Neural cell (in vitro differentiated cells): ENCODE data around the gene FHDC1.

ENCODE experiments used
- EP300 ChIP-seq: fragments of 450-650 bp; conservative IDR thresholded peaks from 2 replicates; pipeline ENCODE4 v1.6.1; 2014; ENCODE audit warnings: antibody characterized with exemption, mild to moderate bottlenecking, moderate library complexity; ENCODE audit not compliant: poor library complexity, severe bottlenecking
- EZH2 ChIP-seq: fragments of 200-600, 300-800 bp; shearing (Covaris generic), sonication (generic); IDR thresholded peaks from 2 replicates; pipeline ENCODE4 v1.6.1; 2014; ENCODE audit warnings: antibody characterized with exemption, low read length, borderline replicate concordance, mild to moderate bottlenecking; ENCODE audit not compliant: insufficient read depth, poor library complexity, severe bottlenecking
- MXI1 ChIP-seq: fragments of 450-650 bp; conservative IDR thresholded peaks from 2 replicates; pipeline ENCODE4 v1.6.1; 2014; ENCODE audit warnings: antibody characterized with exemption, mild to moderate bottlenecking; ENCODE audit not compliant: poor library complexity, severe bottlenecking
- POLR2AphosphoS5 ChIP-seq: IDR thresholded peaks from 2 replicates; pipeline ENCODE4 v1.6.1; 2012
- RAD21 ChIP-seq: fragments of 450-650 bp; conservative IDR thresholded peaks from 2 replicates; pipeline ENCODE4 v1.6.1; 2014; ENCODE audit warnings: antibody characterized with exemption, mild to moderate bottlenecking, moderate library complexity
- TAF1 ChIP-seq: IDR thresholded peaks from 2 replicates; pipeline ENCODE4 v1.6.1; 2012; ENCODE audit warnings: low read depth
- TF ChIP-seq, protein P1 (sequence below): fragments of 450-650 bp; IDR thresholded peaks from 2 replicates; pipeline ENCODE4 v1.5.1; 2014; ENCODE audit warnings: antibody characterized with exemption, mild to moderate bottlenecking, moderate library complexity; ENCODE audit not compliant: poor library complexity, severe bottlenecking
- TF ChIP-seq, protein P2 (sequence below): IDR thresholded peaks from 2 replicates; pipeline ENCODE4 v1.6.1; 2012; ENCODE audit warnings: borderline replicate concordance

DNA sequence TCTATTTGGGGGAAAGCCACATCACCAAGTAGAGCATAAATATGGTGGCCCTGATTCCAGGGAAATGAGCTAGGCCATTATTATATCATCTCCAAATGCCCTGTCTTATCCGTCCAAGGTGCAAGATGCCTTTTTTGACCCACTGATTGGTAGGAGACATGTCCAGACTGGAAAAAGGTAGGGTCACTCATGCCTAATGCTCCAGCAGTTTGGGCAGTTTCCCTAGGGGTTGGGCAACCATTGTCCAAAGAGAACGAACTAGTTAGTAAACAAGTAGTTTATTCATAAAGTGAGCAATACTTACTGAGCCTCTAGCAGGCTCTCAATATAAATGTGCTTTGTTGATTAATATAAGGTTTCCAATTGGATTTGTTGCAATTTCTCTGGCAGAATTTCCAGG is 6.2 kb downstream of the FHDC1 start:
- TF ChIP-seq, protein P1, sequence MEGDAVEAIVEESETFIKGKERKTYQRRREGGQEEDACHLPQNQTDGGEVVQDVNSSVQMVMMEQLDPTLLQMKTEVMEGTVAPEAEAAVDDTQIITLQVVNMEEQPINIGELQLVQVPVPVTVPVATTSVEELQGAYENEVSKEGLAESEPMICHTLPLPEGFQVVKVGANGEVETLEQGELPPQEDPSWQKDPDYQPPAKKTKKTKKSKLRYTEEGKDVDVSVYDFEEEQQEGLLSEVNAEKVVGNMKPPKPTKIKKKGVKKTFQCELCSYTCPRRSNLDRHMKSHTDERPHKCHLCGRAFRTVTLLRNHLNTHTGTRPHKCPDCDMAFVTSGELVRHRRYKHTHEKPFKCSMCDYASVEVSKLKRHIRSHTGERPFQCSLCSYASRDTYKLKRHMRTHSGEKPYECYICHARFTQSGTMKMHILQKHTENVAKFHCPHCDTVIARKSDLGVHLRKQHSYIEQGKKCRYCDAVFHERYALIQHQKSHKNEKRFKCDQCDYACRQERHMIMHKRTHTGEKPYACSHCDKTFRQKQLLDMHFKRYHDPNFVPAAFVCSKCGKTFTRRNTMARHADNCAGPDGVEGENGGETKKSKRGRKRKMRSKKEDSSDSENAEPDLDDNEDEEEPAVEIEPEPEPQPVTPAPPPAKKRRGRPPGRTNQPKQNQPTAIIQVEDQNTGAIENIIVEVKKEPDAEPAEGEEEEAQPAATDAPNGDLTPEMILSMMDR, result no peak
- TF ChIP-seq MXI1, result no peak
- no peak for TF ChIP-seq EP300
- TF ChIP-seq EZH2, result no peak
- no peak for TF ChIP-seq TAF1
- no peak for TF ChIP-seq RAD21
- no peak for TF ChIP-seq POLR2AphosphoS5
- TF ChIP-seq, protein P2, sequence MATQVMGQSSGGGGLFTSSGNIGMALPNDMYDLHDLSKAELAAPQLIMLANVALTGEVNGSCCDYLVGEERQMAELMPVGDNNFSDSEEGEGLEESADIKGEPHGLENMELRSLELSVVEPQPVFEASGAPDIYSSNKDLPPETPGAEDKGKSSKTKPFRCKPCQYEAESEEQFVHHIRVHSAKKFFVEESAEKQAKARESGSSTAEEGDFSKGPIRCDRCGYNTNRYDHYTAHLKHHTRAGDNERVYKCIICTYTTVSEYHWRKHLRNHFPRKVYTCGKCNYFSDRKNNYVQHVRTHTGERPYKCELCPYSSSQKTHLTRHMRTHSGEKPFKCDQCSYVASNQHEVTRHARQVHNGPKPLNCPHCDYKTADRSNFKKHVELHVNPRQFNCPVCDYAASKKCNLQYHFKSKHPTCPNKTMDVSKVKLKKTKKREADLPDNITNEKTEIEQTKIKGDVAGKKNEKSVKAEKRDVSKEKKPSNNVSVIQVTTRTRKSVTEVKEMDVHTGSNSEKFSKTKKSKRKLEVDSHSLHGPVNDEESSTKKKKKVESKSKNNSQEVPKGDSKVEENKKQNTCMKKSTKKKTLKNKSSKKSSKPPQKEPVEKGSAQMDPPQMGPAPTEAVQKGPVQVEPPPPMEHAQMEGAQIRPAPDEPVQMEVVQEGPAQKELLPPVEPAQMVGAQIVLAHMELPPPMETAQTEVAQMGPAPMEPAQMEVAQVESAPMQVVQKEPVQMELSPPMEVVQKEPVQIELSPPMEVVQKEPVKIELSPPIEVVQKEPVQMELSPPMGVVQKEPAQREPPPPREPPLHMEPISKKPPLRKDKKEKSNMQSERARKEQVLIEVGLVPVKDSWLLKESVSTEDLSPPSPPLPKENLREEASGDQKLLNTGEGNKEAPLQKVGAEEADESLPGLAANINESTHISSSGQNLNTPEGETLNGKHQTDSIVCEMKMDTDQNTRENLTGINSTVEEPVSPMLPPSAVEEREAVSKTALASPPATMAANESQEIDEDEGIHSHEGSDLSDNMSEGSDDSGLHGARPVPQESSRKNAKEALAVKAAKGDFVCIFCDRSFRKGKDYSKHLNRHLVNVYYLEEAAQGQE, result no peak
